MG63 (cell line): ENCODE measurements around the gene C10orf105. TPM values are rescaled to one million over a fixed set of nuclear protein-coding genes. Genes with fewer than 3 reads are reported as not detected.

ENCODE experiments used
- DNase-seq: peaks from one replicate; pipeline ENCODE4 v3.0.0-alpha.2; 2020
- H3K27me3 ChIP-seq: fragments of 250-450 bp; sonication (Bioruptor Pico); 2 replicates; pipeline ENCODE4 v1.5.1; 2020; ENCODE audit warnings: mild to moderate bottlenecking, moderate library complexity
- H3K36me3 ChIP-seq: fragments of 250-450 bp; sonication (Bioruptor Pico); 2 replicates; pipeline ENCODE4 v1.5.1; 2020; ENCODE audit warnings: mild to moderate bottlenecking, moderate library complexity
- H3K4me3 ChIP-seq: fragments of 250-450 bp; sonication (Bioruptor Pico); 2 replicates; pipeline ENCODE4 v1.5.1; 2020; ENCODE audit warnings: mild to moderate bottlenecking, moderate library complexity
- H3K9me3 ChIP-seq: fragments of 250-450 bp; sonication (Bioruptor Pico); 2 replicates; pipeline ENCODE4 v1.5.1; 2020; ENCODE audit warnings: mild to moderate bottlenecking, moderate library complexity
- total RNA-seq: library from RNA; depleted of rRNA; stranded (reverse); fragments of >200 nt; shearing (Covaris generic); gene quantifications from 2 replicates; pipeline ENCODE4 v1.2.3, GENCODE V29; 2014; ENCODE audit warnings: low replicate concordance

Gene C10orf105
- total RNA-seq, 1 experiment from 2014 or later = not detected

DNA sequence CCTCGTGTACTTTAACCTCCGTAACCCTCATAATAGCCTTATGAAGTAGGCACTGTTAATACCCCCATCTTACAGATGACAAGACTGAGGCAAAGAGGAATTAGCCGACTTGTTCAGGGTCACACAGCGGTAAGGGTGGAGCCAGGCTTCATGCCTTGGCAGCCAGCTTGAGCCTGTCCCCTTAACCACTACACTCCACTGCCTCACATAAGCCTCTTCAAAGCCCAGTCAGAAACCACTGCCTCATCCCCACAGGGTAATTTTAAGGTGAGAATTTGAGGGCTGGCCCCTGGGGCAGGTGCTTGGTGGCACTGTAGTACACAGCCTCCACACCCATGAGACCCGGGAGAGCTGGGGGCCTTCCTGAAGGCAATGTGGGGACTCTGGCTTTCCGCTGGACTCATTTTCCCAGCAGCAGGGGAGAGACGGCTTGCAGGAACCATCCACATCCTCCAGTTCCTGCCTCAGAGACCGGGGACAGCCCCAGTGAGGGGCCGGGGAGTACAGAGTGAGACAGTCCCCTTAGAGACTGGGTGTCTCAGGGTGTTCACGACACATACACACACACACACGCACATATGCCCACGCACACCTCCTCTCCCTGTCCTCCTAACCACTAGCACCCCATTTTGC, 7.6 kb upstream of the C10orf105 start:
- Histone ChIP-seq H3K36me3 (no peaks in the 10 kb centered on the region), H3K4me3 (no peak overlapping the region), H3K9me3 (no peaks in the 10 kb centered on the region), H3K27me3 (no peaks in the 10 kb centered on the region)
- no peak for DNase-seq

DNA sequence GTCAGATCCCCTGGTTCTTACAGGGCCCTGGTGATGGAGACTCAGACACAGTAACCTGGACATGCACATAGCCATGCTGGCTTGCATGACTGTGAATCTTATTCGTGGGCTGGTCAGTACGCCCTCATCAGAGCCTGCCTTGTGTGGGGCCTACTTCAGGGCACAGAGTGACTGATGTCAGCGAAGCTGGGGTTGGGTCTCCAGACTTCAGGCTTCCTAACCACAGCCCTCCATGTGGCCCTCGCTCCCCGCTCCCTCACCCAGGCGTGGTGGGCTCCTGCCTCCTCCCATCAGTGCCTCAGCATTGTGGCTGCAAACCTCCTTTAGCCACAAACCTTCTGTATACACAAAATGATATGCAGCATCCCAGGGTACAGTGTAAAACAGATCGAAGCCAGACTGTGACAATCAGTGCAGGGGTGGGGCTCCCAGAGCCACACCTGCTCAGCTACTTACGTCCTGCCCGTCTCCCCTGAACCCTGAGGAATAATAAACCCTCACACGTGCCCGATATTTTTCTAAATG, 7.1 kb upstream of the C10orf105 start:
- DNase-seq = no peak
- no peaks in the 10 kb centered on the region for H3K27me3 ChIP-seq
- H3K4me3 ChIP-seq = no peak overlapping the region
- no peaks in the 10 kb centered on the region for H3K36me3 ChIP-seq
- no peaks in the 10 kb centered on the region for H3K9me3 ChIP-seq

DNA sequence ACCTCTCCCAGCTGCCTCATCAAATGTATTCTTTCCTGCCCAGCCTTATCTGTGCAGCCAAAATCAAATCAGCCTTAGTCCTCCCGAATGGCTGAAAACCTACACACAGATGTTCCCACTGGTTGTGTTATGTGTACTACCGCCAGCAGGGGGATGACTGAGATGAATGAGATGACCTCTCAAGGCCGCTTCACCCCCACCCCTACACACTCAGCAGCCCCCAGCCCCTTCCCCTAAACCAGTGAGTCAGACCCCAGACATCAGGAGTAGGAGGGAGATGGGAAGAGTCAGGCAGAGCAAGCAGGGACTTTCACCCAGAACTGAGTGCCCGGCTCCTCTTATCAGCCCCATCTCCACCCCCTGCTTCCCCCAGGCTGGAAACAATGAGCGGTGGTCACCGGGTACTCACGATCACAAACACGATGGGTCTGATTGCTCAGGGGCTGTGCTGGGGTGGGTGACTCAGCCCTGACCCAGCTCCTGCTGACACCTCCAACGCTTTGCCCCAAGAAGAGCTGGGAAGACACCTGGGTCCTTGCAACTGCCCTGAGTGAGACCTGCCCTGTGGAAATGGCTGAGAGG, 6.5 kb upstream of the C10orf105 start:
- no peak for DNase-seq
- H3K4me3 ChIP-seq = no peak overlapping the region
- no peaks in the 10 kb centered on the region for H3K27me3 ChIP-seq
- H3K9me3 ChIP-seq = no peaks in the 10 kb centered on the region
- no peaks in the 10 kb centered on the region for H3K36me3 ChIP-seq

DNA sequence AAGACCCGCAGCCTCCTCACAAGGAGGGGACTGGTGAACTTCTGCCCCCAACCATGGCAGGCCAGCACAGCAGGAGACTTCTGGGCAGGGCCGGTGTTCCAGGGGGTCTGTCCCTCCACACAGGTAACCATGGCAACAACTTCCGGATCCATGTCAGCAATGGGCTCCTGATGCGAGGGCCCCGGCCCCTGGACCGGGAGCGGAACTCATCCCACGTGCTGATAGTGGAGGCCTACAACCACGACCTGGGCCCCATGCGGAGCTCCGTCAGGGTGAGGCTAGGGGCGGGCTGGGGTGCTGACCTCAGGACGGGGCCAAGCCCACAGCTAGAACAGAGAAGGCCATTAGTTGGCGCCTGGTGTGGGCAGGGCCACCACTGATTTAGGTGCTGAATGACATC, 5.7 kb upstream of the C10orf105 start:
- H3K9me3 ChIP-seq = no peaks in the 10 kb centered on the region

DNA sequence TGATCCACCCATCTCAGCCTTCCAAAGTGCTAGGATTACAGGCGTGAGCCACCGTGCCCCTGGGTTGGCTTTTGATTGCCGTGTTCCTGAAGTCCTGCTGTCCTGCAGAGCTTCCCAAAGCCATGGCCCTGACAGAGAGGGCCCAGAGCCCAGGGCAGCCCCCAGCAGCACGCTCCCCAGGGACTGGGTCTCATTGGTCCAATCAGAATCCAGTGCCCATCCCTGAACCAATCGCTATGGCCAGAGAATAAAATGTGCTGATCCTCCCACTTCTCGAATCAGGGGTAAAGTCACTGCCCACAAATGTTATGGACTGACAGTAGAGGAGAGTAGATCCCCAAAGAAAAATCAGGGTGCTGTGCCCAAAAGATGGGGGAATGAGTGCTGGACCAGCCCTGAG, 5.0 kb upstream of the C10orf105 start:
- Histone ChIP-seq H3K27me3 (no peaks in the 10 kb centered on the region), H3K4me3 (no peak overlapping the region), H3K36me3 (no peaks in the 10 kb centered on the region), H3K9me3 (no peaks in the 10 kb centered on the region)
- no peak for DNase-seq

More for the DNA sequence above, 5.7 kb upstream of the C10orf105 start:
- DNase-seq = no peak
- H3K4me3 ChIP-seq = no peak overlapping the region
- H3K36me3 ChIP-seq = no peaks in the 10 kb centered on the region
- H3K27me3 ChIP-seq = no peaks in the 10 kb centered on the region

DNA sequence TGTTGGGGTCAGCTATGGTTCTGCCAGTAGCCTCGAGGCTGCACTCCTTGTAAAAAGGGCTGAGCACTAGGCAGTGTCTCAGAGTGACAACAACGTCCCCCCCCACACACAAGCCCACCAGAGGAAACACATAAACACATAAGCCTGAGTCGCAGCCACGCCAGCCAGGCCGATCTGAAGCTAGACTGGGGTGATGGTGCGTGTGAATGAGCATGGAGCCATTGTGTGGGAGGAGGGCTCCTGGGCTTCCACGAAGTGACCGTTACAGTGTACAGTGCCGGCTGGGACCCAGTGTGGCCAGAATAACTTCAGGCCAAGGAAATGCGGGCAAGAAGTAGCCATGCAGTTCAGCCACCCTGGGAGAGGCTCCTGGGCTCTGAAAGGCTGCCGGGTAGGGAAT, 3.7 kb upstream of the C10orf105 start:
- Histone ChIP-seq H3K27me3 (no peaks in the 10 kb centered on the region), H3K9me3 (no peaks in the 10 kb centered on the region), H3K36me3 (no peaks in the 10 kb centered on the region), H3K4me3 (no peak overlapping the region)
- no peak for DNase-seq

DNA sequence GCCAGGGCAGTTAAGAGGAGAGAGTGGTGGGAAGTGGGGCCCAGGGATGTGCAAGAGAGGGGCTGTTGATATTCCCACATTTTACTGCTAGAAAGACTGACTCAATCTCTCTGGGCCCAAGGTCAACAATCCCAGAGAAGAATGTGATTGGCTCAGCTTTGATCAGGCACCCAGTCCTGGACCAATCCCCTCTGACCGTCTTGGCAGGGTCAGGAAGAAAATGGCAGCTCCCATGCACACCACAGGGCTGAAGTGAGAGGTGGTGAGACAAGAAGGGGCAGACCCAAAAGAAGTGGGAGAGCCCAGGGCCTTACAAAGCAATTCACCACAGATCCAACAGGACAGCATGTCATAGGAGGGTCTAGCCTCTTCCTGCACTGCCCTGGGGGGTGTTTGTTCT, 3.3 kb upstream of the C10orf105 start:
- no peak overlapping the region for H3K4me3 ChIP-seq
- DNase-seq = no peak
- no peaks in the 10 kb centered on the region for H3K36me3 ChIP-seq
- no peaks in the 10 kb centered on the region for H3K27me3 ChIP-seq
- no peaks in the 10 kb centered on the region for H3K9me3 ChIP-seq

DNA sequence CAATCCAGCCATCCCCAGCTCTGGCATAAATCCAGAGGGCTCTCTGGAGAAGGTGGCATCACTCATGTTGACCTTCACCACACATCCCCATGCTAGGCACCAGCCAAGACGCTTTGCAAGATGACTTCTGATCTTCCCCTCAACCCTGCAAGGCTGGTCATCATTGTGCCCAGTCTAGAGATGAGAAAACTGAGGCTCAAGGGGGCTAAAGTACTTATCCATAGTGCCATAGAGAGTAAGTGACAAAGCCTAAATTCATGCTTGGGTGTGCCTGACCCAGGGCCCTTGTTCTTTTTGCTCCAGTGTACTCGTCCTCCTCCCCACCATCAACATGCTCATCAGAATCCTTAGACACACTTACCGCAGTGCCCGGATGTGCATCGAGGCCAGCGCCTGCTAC, 1.7 kb upstream of the C10orf105 start:
- no peaks in the 10 kb centered on the region for H3K27me3 ChIP-seq
- H3K36me3 ChIP-seq = no peaks in the 10 kb centered on the region
- no peak for DNase-seq
- H3K4me3 ChIP-seq = no peak overlapping the region
- H3K9me3 ChIP-seq = no peaks in the 10 kb centered on the region

DNA sequence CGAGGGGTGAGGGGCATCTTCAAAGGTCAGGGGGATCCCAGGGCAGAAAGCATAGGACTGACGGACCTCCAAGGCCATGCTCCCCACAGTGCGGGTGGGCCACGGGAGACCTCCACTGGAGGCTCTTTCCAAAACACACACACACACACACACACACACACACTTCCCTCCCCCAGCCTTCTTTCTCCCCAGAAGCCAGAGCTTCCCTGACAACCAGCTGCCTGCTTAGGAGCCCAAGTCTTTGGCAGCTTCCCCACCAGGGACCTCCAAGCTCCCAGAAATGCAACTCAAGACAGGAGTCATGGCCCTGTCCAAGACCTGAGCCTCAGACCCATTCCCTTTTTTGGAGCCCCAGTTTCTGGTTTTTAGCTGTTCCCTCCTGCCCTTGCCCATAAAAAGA, 710 bp upstream of the C10orf105 start:
- Histone ChIP-seq H3K9me3 (no peaks in the 10 kb centered on the region), H3K36me3 (no peaks in the 10 kb centered on the region), H3K27me3 (no peaks in the 10 kb centered on the region), H3K4me3 (no peak overlapping the region)
- no peak for DNase-seq

DNA sequence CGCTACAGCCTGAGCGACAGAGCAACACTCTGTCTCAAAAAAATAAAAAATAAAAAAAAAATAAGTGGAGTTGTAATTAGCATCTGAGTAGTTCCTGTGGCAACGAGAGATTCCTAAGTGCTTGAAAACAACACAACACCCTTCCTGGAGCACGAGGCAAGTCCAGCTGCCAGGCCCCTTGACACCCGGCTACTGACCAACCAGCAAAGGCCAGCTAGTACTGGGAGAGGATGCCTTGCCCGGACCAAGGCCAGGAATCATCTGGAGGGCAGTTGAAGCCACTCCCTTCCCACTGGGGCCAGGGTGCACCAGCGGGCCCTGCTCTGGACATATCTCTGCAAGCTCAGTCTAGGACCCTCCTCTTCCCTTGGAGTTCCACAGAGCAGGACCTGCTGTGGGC, 536 bp downstream of the C10orf105 start:
- Histone ChIP-seq H3K27me3 (no peaks in the 10 kb centered on the region), H3K36me3 (no peaks in the 10 kb centered on the region), H3K4me3 (no peak overlapping the region), H3K9me3 (no peaks in the 10 kb centered on the region)
- DNase-seq = peak; percentile 23

DNA sequence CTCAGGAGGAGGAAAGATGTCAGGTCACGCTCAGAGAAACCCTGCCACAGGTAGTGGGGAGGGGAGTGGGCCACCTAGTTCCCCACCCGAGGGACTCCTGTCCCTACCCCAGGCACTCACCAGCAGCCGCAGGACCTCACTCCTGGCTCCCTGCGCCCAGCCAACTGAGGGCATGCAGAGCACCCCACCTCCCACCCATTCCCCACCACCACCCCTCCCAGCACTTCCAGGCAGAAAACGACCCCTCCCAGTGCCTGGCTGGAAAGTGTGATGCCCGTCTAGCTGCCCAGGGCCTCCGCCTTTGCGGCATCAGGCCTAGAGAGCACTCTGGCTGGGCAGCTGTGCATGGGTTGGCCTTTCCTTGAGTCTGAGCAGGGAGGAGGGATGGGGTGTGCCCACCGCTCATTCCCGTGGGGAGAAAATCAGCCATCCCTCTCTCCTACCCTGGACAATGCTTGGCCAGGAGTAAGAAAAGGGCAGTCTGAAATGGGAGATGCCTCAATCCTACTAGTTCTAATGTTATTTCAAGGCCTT, 1.3 kb downstream of the C10orf105 start:
- no peaks in the 10 kb centered on the region for H3K36me3 ChIP-seq
- no peaks in the 10 kb centered on the region for H3K9me3 ChIP-seq
- H3K27me3 ChIP-seq = no peaks in the 10 kb centered on the region
- no peak overlapping the region for H3K4me3 ChIP-seq
- no peak for DNase-seq

DNA sequence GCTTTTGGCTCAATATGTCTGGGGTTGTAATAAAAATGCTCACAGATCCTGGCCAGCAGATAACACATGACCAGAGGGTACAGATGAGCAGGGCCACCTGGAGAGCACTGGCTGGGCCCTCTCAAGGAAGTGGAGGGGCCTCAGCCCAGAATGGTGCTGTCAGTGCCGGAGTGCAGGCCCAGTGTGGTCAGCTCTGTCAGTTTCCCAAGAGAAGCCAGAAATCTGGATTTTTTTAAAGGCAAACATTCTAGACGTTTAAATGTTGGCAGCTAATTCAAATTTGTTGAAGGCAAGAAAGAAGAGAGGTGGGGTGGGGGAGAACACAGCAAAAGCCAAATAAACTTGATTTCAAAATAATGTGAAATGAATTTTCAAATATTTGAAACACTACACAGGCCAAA, 2.0 kb downstream of the C10orf105 start:
- H3K9me3 ChIP-seq = no peaks in the 10 kb centered on the region
- no peak overlapping the region for H3K4me3 ChIP-seq
- DNase-seq = no peak
- H3K27me3 ChIP-seq = no peaks in the 10 kb centered on the region
- no peaks in the 10 kb centered on the region for H3K36me3 ChIP-seq

DNA sequence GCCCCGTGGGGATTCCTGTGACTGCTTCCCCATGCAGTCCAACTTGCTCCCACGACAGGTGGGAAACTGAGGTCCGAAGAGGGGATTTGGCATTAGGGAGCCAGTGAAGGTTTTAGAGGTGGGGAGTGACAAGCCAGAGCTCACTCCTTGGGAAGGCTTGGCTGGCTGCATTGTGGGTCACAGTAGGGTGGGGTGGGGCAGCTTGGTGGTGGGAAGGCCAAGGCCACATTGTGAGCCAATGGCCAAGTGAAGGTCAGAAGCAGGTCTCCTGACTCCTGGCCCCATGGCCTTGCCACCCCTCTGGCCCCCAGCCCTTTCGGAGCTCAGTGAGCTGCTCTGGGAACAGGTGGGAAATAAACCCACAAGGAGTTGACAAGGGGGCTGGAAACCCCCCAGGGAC, 2.5 kb downstream of the C10orf105 start:
- no peaks in the 10 kb centered on the region for H3K9me3 ChIP-seq
- H3K4me3 ChIP-seq = no peak overlapping the region
- no peak for DNase-seq
- no peaks in the 10 kb centered on the region for H3K36me3 ChIP-seq
- no peaks in the 10 kb centered on the region for H3K27me3 ChIP-seq

DNA sequence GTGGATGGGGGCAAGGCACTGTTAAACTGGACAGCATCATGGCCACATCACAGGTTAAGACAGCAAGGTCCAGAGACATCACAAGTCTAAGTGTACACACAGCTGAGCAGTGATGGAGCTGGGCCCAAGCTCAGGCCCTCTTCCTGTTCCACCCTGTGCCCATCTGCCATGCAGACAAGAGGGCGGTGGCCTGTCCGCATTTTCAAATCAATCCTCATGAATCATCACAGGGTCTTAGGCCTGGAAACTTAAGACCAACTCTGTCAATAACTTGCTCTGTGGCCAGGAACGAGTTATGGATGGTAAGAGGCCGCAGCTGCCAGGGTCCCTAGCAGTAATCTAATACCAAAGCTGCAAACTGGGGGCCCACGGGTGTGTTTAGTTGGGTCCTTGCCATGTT, 3.2 kb downstream of the C10orf105 start:
- H3K27me3 ChIP-seq = no peaks in the 10 kb centered on the region
- H3K4me3 ChIP-seq = no peak overlapping the region
- H3K9me3 ChIP-seq = no peaks in the 10 kb centered on the region
- no peak for DNase-seq
- H3K36me3 ChIP-seq = no peaks in the 10 kb centered on the region

DNA sequence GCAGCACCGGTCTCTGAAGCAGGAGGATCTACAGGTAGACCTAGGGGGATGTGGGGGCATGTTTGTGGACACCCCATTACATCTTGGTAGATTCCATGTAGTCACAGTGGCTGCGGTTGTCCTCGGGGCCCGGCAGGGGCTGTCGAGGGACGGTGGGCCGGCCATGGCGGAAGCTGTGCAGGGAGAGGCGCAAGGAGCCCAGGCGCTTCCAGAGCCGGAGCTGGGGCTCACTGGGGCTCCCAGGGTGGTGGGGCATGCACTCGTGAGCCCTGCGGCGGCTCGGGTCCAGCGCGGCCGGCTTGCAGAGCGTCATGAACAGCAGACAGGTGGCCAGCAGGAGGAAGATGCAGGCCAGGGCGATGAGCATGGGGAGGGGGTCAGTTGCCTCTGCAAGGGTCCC, 3.7 kb downstream of the C10orf105 start:
- H3K27me3 ChIP-seq = no peaks in the 10 kb centered on the region
- no peaks in the 10 kb centered on the region for H3K36me3 ChIP-seq
- no peak overlapping the region for H3K4me3 ChIP-seq
- no peak for DNase-seq
- H3K9me3 ChIP-seq = no peaks in the 10 kb centered on the region

DNA sequence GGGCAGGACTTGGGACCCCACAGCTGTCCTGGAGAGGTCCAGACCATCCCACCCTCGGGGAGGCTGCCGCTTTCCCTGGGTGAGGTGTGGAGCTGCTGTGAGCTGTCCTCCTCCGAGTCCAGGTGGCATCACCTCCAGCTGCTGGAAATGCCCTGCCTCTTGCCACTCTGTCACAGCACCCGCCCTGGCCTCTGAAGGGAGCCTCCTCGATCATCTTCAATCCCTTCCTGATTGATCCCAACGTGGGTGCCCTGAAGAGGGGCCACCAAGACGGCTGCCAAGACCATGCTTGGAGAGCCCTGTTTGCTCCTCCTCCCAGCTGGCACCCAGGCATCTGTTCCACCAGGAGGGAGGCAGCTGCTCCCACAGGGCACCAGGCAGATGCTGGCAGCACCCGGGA, 4.6 kb downstream of the C10orf105 start:
- DNase-seq = no peak
- Histone ChIP-seq H3K9me3 (no peaks in the 10 kb centered on the region), H3K36me3 (no peaks in the 10 kb centered on the region), H3K4me3 (no peak overlapping the region), H3K27me3 (no peaks in the 10 kb centered on the region)

DNA sequence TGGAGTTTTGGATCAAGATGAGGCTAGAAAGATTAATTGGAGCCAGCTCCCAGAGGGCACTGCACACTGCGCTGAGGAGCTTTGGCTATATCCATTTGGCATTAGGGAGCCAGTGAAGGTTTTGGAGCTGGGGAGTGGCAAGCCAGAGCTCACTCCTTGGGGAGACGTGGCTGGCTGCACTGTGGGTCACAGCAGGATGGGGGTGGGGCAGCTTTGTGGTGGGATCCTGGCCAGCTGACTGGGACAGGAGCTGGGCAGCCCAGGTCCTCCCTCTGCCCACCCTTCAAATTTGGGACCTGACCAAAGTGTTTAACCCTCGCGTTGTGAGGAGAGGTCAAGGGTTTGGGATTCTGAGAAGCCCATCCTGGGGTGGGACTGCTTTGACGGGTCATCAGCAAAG, 5.0 kb downstream of the C10orf105 start:
- Histone ChIP-seq H3K9me3 (no peaks in the 10 kb centered on the region), H3K27me3 (no peaks in the 10 kb centered on the region), H3K36me3 (no peaks in the 10 kb centered on the region), H3K4me3 (no peak overlapping the region)
- DNase-seq = no peak

DNA sequence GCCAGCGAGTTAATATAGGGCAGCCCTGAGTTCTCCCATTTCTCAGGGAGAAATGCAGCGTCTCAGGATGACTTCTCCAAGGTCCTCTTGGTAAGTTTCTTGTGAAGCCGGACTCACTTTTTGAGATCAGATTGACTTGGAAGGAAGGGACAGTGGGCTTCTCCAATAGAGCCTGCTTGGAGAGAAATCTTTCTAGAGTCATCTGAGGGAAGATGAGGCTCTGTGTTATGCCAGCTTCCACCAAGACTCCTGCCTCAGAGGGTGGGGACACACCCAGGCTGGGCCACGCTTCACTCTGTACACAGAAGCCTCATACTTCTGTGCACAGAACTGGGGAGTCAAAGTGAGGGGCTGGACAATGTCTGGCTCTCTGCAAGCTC, 5.6 kb downstream of the C10orf105 start:
- Histone ChIP-seq H3K36me3 (no peaks in the 10 kb centered on the region), H3K4me3 (no peak overlapping the region), H3K27me3 (no peaks in the 10 kb centered on the region), H3K9me3 (no peaks in the 10 kb centered on the region)
- DNase-seq = no peak
